NOMO-1 (cell line): ENCODE measurements around the gene TMEM129.
A peak's percentile ranks its signal among the peaks of the same experiment; 100 is the strongest.

ENCODE experiments used
- DNase-seq, 2 experiments: peaks; one replicate each; lab custom pipeline; 2025; ENCODE audit not compliant: unreplicated experiment in 2 of 2; lab: John Stamatoyannopoulos, UW

TMEM129 gene

DNA sequence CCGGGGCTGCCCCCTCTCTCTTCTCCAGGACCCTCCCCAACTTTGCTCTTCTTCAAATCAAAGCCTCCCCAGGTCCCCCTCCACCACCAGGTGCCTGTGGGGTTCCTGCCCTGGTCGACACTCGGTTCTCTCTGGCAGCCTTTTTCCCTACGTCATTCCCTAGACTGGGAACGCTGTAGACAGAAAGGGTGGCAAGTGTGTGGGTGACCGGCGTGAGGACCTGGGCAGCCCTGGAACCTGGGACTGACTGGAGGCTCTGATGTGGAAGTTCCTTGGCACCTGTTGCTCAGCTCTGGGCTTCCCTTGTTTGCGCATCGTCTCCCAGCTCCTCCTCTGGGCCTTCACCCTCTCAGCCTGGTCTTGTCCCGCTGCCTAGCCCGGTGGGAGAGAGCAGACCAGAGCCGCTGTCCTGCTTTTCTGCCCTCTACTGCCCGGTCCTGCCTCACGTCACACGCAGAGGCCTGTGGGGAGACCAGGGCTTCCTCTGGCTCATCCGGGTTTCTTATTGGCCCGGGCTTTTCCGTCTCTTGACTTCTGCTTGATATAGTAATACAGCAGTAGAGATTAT is 1.5 kb upstream of the TMEM129 start:
- peak in 1 of 2 experiments; percentile 29 for DNase-seq

DNA sequence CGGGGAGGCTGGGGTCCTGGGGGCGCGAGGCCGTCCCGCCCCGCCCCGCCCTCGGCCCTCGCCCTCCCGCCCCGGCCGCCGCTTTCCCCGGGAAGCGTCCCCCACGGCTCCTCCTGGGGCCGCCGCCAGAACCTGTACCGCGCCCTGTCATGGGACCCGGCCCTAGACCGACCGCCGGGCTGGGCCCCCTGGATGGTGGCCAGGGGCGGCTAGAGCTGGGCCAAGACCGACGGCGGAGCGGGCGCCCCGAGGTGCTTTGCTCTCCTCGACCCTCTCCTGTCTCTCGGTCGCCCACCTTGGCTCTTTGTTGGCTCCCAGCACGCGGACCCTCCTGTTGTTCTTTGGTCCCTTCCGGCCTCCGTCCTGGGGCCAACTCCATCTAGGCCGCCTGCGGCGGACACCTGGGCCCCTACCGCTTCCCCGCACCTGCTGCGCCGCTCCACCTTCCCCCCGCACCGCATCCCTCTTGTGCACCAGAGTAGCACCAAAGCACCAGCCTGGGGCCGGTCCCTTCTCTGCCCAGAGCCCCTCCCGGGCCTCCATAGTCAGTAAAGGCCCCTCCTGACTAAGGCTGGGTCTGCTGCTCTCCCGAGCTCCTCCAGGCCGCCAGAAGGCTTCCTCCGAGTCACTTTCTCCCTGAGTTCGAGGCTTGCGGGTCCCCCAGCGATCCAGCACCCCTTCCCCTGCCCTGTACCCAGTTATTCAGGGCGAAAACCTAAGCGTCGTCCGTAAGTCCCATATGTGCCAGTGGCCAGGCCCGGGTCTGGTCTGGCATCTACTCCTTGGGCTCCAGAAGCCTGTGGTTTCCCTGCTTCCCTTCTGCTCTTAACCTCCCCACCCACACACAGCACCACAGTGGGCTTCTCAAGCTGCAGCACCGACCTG is 785 bp upstream of the TMEM129 start:
- DNase-seq, result no peak

DNA sequence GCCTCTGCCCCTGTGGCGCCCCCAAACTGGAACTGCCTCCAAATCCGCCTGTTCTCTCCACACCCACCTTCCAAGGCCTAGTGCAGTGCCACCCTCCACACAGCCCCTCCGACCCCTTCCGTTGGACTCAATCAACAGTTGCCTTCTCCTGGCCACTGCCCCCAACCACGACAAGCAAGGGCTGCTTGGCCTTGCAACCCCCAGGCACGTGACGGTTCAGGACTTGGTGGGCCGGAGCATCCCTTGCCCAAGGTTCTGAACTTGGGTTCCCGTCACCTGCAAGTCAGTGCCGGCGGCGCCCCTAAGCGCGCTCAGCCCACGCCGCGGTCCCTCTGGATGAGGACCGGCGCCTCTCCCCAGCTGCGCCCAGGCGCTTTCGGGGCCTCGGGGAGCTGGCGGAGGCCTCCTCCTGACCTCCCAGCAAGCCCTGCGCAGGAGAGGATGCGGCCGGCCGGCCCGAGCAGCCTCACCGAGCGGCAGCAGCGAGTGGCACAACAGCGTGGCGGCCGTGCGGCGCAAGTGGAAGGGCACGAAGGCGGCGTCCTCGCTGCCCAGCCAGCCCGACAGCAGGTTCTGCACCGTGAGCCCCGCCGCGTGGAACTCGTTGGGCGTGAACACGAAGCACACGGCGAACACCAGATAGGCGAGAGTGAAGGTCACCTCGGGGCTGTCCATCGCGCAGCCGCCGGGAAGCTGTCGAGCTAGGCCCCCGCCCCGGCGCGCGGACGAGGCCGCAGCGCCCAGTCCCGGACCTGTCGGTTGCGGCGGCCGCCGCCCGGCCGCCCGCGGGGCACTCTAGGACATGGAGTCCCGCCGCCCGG is 750 bp downstream of the TMEM129 start:
- peak; percentile 26 to 36 for DNase-seq

DNA sequence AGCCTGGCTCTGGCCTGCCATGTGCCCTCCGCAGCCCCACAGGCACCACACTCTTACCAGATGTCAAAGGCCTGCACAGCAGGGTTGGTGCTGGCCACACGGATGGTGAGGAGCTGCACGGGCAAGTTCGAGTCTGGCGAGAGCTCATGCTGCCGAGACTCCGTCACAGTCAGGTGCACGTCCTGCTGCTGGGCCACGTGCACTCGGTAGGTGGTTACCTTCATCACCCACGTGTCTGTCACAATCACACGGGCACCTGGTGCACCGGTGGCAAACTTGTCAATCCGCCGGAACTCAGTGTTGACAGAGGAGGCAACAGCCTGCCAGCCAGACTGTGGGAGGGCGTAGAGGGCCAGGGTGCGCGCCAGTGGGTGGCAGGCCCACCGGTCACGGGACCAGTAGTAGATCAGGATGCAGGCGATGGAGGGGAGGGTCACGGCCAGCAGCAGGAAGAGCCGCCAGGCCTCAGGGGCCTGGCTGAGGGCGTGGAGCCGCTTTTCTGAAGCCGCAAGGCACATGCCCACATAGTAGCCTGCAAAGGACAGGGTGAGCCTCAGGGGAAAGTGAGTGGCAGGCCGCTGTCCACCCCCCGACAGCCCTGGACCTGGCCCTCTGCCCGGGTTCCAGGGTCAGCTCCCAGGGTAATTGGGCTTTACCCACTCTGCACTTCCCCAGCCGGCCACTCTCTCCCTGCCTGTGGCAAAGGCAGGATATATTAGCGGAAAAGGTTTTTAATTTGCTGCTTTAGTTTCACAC is 2.9 kb downstream of the TMEM129 start:
- DNase-seq, result no peak

DNA sequence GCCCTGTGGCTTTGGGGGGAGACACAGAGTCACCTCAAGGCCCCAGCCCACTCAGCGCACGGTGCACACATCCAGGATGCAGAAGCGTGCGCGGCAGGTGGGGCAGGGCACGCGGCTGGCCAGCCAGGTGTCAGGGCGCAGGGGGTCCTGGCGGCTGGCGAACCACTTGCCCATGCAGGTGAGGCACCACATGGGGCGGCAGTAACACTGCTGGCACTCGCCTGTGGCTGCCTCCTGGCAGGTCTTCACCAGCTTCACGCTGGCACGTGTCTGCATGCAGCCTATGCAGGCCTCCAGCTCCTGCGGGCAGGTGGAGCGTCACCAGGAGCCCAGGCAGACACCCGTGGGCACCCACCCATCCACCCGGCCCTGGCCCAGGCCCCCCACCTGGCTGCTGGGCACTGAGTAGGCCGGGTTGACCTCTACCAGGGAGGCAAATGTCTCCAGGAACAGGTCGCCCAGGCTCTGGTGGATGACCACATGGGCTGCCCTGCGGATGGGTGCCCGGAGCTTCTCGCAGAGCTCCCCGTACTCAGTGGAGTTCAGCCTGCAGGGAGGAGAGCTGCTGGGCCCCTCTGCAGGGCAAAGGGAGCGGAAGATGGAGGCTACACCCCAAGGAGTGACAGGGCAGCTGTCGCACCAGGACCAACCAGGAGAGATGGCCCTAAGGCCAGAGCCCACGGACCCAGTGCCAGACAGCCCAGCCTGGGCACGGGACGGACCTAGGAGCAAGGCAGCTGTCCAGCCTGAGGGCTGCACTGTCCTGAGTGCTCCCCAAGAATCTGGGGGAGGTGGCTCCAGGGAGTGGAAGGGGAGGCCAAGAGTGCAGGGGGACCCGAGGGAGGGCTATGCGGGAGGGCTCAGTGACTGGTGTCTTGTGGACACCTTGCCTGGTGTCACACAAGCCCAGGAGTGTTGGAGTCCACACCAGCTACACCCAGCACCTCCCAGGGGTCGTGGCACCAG is 3.7 kb downstream of the TMEM129 start:
- no peak for DNase-seq

DNA sequence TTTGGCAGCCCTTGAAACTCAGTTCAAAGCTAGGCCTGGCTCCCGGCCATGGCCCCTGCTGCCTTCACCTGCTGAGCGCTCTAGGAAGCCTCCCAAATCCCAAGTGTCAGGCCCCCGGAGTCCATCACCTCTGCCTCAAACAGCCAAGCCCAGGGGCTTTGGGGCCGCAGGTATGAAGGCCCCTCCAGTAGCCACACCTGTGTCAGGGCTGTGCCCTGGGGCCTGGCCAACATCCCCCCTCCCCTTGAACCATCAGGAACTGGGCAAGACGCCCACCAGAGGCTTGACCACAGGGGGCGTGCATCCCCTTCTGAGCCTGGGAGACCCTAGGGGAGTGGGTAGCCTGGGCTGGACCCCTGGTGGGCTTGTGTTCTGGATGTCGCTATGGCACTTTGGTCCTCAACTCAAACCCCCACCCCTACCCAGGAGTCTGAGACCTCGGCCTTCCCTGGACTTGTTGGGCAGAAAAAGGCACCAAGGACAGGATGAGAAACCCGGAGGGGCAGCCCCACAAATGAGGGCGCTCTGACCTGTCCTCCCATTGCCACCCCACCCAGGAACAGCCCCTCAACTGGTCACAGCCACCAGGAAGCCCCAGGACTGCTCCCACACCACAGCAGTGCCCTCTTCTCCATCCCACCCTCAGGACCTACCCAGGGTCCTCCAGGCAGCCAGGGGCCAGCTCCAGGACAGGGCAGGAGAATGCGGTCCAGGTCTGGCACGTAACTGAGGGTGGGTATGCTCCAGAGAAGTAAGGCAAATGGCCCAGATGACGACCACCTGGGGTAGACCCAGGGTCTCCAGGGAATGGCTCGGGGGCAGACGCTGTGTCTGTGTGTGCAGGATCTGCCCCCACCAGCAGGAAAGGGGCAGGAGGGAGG is 4.8 kb downstream of the TMEM129 start:
- no peak for DNase-seq

DNA sequence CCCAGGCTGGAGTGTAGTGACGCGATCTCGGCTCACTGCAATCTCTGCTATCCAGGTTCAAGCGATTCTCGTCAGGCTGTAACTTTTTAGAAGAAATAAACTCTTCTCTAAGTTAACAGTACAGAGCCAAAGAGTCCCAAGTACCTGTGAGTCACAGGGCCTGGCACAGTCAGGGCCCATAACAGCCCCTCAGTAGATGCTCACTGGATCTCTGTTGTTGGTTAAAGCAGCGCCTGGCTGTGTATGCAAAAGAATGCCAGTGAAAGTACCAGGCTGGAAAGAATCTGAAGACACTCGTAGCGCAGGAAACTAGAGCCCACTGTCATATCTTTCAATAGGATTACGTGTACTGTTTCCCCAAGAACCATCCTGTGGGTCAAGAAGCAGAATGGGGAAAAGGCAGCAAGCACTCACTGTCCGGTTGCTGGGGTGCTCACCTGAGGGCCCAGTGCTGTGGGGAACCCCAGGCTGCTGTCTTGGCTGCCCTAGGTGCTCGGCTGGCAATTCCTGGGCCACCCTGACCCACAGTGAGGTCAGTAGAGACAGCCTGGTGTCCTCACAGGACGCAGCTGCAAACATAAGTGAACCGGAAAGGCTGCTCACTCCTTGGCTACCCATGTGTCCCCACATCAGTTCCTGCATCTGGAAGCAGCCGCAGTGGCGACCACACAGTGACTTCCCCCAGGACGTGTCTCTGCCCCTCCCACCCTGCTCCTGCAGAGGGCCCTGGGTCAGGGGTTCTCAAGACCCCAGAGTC is 5.9 kb downstream of the TMEM129 start:
- peak; percentile 14 to 36 for DNase-seq

DNA sequence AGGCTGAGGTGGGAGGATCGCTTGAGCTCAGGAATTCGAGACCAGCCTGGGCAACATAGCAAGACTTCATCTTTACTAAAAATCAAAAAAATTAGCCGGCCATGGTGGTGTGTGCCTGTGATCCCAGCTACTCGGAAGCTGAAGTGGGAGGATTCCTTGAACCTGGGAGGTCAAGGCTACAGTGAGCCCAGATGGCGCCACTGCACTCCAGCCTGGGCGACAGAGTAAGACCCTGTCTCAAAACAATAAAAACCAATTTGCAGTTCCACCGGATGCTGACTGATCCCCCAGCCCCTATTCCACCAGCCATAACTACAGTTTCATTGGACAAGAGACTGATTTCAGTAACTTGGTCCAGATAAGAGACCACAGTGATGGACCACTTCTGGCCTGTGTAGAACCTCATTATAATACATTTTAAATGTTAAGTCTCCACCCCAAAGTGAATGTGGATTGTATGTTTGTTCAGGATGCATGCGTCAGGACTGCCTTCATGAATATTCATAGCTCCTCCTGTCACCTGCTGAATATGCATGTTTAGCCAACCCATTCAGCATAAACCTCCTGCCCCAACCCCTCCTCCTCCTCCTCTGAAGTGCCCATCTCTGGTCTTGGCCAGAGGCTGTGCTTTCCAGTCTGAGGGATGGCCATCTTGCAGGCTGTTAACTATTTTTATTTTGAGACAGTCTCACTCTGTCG is 6.7 kb downstream of the TMEM129 start:
- no peak for DNase-seq

DNA sequence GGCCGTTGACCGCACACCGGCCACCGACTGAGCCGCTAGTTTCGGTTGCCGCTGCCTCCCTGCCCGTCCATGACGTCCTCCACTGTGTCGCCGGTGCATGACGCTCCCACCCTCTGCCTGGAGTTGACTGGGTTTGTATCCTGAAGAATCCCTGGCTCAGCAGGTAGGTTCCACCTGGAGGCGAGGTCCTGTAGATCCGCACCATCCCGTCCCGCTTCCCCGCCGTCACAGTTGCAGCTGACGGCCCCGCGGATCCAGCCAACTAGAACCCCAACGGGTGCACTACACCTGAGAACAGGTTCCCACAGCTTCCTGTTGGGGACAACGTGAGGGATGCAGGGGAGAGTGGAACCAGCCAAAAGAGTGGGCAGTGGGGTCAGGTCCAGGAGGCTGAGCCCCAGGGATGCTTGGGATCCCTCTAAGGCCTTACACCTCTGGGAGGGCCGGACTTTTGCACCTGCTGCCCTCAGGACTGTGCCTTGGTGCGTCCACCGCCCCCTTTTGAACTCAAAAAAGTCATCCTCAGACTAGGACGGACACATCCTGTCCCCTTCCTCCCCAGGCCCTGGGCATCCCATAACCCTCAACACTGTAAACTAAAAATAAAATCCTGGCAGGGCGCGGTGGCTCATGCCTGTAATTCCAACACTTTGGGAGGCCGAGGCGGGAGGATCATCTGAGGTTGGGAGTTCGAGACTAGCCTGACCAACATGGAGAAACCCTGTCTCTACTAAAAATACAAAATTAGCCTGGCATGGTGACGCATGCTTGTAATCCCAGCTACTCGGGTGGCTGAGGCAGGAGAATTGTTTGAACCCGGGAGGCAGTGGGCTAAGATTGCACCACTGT is 7.9 kb downstream of the TMEM129 start:
- no peak for DNase-seq

DNA sequence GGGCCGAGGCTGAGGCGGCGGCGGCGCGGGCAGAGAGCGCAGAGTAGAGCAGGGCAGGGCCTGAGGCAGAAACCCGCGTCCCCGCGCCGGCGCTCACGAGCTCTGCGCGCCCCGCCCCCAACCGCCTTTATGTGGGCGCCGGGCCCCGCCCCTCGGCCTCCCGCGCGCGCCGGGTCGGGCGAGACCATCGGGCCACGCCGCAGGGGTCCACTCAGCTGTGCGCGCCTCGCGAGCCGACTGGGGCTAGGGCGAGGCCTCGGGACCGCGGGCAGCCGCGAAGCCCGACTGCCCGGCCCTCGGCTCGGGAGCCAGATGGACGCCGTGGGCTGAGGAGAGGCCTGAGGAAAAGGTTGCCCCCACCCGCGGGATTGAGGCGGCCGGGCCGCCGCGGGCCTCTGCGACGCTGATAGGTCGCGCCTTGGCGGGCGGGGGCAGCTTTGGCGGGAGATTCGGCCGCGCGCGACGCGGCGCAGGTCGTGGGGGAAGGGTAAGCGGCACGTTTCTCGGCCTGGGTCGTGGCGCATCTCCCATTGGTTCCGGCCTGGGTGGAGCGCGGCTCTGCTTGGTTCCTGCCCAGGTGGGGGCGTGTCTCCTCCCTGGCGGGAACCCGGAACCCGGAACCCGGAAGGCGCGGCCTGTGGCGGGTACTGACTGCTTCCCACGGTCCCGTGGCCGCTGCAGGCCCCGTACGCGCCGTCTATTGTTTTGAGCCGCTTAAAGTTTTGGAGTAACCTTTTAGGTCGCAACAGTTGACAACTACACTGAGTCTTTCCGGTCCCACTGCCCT is 8.7 kb downstream of the TMEM129 start, which contains the start of gene SLBP:
TSS of gene SLBP (minus strand) at position 104 of the 787 bp plus-strand sequence. CDS start 131 bp downstream, outside the sequence.
- peak; percentile 98 to 99 for DNase-seq

DNA sequence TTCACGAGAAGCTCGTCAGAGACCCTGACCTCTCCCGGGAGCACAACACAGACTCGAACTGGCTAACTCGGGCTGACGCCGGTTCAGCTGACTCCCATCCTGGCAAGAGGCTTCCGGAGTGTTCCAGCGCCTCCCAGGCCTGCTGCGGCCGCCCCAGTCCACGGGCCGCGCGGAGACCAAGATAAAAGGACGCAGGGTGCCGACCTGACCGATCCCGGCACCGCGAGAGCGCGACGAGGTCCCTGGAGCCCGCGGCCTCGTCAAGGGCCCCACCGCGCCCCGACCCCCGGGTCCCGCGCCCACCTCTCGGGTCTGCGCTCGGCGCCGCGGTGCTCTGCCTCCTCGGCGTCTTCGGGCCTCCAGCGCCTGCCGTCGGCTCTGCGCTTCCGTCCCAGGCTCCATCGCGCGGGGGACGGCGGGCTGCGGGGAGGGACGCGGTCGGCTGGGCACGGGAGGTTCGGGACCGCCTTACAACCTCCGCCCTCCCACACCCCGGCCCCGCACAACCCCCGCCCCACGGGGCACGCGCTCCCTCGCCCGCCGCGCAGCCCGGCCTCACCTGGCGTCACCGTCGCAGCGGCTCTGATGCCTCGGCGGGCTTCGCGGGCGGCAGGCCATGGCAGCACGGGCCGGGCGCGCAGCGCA is 9.4 kb downstream of the TMEM129 start:
- no peak for DNase-seq

DNA sequence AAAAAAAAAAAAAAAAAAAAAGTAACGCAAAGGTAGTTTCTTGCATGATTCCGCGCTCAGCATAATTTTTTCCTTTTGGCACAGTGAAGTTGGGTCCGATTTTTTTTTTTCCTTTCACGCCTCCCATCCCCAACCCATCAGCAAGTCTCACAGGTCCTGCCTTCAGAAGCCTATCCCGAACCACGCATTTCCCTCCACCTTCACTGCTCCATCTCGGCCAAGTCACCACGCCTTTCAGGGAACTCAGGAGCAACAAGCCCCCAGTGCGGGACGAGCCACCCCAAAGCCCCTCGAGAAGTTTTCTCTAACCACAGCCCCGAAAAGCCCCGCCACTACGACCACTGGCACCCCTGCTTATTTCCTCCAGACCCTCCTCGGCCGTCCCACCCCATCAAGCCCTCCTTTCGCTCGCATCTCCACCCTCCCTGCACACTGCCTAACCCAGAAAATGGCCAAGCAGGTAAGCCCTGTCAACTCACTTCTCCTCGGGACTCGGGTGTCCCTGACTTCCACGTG is 10.0 kb downstream of the TMEM129 start:
- DNase-seq, result no peak

DNA sequence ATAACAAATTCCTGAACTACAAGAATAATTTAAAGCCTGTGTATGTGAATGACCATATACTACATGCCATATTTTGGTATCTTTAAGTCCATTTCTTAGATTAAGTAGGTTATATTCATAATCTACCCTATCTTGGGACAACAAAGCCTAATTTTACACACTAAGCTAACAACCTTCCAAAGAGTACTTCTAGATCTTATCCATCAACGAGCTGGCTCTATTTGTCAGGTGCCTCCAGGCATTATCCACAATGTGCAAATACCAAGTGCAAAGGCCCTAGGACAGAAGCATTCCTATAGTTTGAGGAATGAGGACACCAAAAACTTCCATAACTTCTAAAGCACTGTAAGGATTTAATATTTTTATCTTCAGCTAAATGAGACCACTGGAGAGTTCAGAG is 12.5 kb downstream of the TMEM129 start:
- no peak for DNase-seq

DNA sequence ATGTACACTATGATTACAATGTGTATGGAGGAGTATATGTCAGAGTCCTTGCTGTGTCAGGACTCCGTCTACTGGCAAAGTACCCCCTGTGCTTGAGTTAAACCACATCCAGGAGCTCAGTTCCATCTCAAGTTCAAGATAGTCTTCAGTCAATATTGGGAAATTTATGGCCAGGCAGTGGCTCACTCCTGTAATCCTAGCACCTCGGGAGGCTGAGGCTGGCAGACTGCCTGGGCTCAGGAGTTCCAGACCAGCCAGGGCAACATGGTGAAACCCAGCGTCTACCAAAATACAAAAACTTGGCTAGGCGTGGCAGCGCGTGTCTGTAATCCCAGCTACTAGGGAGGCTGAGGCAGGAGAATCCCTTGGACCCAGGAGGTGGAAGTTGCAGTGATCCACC is 14.8 kb downstream of the TMEM129 start:
- no peak for DNase-seq

DNA sequence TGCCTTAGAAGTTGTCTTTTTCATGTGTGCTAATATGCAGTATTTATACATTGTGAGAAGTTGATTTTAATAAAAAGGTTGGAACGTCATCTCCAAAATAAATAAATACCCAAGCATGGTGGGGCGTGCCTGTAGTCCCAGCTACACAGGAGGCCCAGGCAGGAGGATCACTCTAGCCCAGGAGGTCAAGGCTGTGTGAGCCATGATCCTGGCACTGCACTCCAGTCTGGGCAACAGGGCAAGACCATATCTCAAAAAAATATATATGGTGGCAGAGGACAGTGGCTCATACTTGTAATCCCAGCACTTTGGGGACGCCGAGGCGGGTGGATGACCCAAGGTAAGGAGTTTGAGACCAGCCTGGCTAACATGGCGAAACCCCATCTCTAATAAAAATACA is 15.4 kb downstream of the TMEM129 start:
- DNase-seq, result no peak
